ENCODE results near the gene RFK. TPM values are rescaled to one million over a fixed set of nuclear protein-coding genes. Genes with fewer than 3 reads are reported as not detected.

The RFK gene
- total and polyA plus RNA-seq, 2 of the 13 experiments (the other 11 are each of a cell fraction or from before 2014, with no cell fraction given) = 18.2 to 37.2 TPM

GRCh38 chr9:76394195-76394959, at the start of gene RFK (continued):
- TF ChIP-seq, protein P1, sequence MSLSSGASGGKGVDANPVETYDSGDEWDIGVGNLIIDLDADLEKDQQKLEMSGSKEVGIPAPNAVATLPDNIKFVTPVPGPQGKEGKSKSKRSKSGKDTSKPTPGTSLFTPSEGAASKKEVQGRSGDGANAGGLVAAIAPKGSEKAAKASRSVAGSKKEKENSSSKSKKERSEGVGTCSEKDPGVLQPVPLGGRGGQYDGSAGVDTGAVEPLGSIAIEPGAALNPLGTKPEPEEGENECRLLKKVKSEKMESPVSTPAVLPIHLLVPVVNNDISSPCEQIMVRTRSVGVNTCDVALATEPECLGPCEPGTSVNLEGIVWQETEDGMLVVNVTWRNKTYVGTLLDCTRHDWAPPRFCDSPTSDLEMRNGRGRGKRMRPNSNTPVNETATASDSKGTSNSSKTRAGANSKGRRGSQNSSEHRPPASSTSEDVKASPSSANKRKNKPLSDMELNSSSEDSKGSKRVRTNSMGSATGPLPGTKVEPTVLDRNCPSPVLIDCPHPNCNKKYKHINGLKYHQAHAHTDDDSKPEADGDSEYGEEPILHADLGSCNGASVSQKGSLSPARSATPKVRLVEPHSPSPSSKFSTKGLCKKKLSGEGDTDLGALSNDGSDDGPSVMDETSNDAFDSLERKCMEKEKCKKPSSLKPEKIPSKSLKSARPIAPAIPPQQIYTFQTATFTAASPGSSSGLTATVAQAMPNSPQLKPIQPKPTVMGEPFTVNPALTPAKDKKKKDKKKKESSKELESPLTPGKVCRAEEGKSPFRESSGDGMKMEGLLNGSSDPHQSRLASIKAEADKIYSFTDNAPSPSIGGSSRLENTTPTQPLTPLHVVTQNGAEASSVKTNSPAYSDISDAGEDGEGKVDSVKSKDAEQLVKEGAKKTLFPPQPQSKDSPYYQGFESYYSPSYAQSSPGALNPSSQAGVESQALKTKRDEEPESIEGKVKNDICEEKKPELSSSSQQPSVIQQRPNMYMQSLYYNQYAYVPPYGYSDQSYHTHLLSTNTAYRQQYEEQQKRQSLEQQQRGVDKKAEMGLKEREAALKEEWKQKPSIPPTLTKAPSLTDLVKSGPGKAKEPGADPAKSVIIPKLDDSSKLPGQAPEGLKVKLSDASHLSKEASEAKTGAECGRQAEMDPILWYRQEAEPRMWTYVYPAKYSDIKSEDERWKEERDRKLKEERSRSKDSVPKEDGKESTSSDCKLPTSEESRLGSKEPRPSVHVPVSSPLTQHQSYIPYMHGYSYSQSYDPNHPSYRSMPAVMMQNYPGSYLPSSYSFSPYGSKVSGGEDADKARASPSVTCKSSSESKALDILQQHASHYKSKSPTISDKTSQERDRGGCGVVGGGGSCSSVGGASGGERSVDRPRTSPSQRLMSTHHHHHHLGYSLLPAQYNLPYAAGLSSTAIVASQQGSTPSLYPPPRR (CRISPR knock-in tag; IDR thresholded peaks at IDR 0.05; ENCODE audit: borderline replicate concordance) = peak; percentile 47; the same call in 1 of the 2 replicates
- 0 out of 2 replicates have a peak, but pooled peaks have one; percentile 15 for TF ChIP-seq EEA1 (CRISPR knock-in tag; IDR thresholded peaks at IDR 0.05; ENCODE audit: borderline replicate concordance)
- TF ChIP-seq REL (CRISPR knock-in tag; conservative IDR thresholded peaks at IDR 0.05) = peak; percentile 90
- TF ChIP-seq ZNF30 (CRISPR knock-in tag; IDR thresholded peaks at IDR 0.05) = no peak
- no peak for TF ChIP-seq HBP1 (CRISPR knock-in tag; IDR thresholded peaks at IDR 0.05; ENCODE audit: low read depth)
- TF ChIP-seq BORCS8-MEF2B (CRISPR knock-in tag; IDR thresholded peaks at IDR 0.05) = peak; percentile 45; the same call in 1 of the 2 replicates
- no peak; the same call in 1 of the 2 replicates for TF ChIP-seq HES4 (CRISPR knock-in tag; IDR thresholded peaks at IDR 0.05; ENCODE audit: borderline replicate concordance)
- TF ChIP-seq MAX (IDR thresholded peaks at IDR 0.05) = peak; percentile 54
- TF ChIP-seq ZBTB7B (CRISPR knock-in tag; IDR thresholded peaks at IDR 0.05) = peak; percentile 71
- TF ChIP-seq, protein P2, sequence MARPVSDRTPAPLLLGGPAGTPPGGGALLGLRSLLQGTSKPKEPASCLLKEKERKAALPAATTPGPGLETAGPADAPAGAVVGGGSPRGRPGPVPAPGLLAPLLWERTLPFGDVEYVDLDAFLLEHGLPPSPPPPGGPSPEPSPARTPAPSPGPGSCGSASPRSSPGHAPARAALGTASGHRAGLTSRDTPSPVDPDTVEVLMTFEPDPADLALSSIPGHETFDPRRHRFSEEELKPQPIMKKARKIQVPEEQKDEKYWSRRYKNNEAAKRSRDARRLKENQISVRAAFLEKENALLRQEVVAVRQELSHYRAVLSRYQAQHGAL (CRISPR knock-in tag; IDR thresholded peaks at IDR 0.05; ENCODE audit: not compliant biosample characterization) = peak; percentile 65
- TF ChIP-seq MEIS2 (CRISPR knock-in tag; IDR thresholded peaks at IDR 0.05) = 0 out of 2 replicates have a peak, but pooled peaks have one; percentile 17
- TF ChIP-seq, protein P3, sequence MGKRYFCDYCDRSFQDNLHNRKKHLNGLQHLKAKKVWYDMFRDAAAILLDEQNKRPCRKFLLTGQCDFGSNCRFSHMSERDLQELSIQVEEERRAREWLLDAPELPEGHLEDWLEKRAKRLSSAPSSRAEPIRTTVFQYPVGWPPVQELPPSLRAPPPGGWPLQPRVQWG (CRISPR knock-in tag; IDR thresholded peaks at IDR 0.05; ENCODE audit: borderline replicate concordance, low read depth) = no peak
- no peak for TF ChIP-seq ZSCAN20 (CRISPR knock-in tag; IDR thresholded peaks at IDR 0.05; ENCODE audit: borderline replicate concordance)
- no peak for TF ChIP-seq SMARCC2 (IDR thresholded peaks at IDR 0.05)
- TF ChIP-seq HNF4G (IDR thresholded peaks at IDR 0.05; ENCODE audit: borderline replicate concordance, low read depth, low read length) = peak; percentile 43; the same call in 1 of the 2 replicates
- TF ChIP-seq HNF4G (CRISPR knock-in tag; IDR thresholded peaks at IDR 0.05; ENCODE audit: borderline replicate concordance, low read depth) = 0 out of 2 replicates have a peak, but pooled peaks have one; percentile 33
- TF ChIP-seq ZNF430 (CRISPR knock-in tag; IDR thresholded peaks at IDR 0.05) = no peak; the same call in 1 of the 2 replicates

All from HepG2 (cell line).